GM12878 (cell line): Measurements from ENCODE around the gene PSTPIP2. TPM values are rescaled to one million over a fixed set of nuclear protein-coding genes. Genes with fewer than 3 reads are reported as not detected.

Experiments
- ATAC-seq: fragments of 200-7000 bp; cut with Tn5 transposase; 3 replicates; pipeline ENCODE4 v1.9.1; 2020; ENCODE audit warnings: mild to moderate bottlenecking, moderate library complexity
- BruUV-seq: library from RNA; stranded (reverse); fragments of 400-500 nt; replicated peaks from 2 replicates; lab custom pipeline; 2021; lab: Mats Ljungman, UMichigan
- CTCF ChIA-PET: fragments of 300-600 bp; sonication (Branson Sonifier 250); formaldehyde crosslinking; extraction: SDS; loops from one replicate; lab custom pipeline; 2021; ENCODE audit warnings: inconsistent platforms; lab: Yijun Ruan, JAX
- POLR2A ChIA-PET: fragments of 350-600 bp; formaldehyde crosslinking; extraction: SDS; loops from one replicate; lab custom pipeline; 2021; ENCODE audit warnings: inconsistent platforms; lab: Charles Lee
- RAD21 ChIA-PET: fragments of 300-600 bp; sonication (Branson Sonifier 250); formaldehyde crosslinking; loops from one replicate; lab custom pipeline; 2023; ENCODE audit warnings: antibody characterized with exemption; ENCODE audit not compliant: unreplicated experiment; lab: Charles Lee
- SMC1A ChIA-PET: fragments of 300-600 bp; sonication (Branson Sonifier 250); formaldehyde crosslinking; loops from one replicate; lab custom pipeline; 2023; ENCODE audit not compliant: unreplicated experiment, uncharacterized antibody; lab: Charles Lee
- DNase-seq: peaks from one replicate; pipeline ENCODE4 v3.0.0-alpha.2; 2011; ENCODE audit warnings: low read depth, low spot score
- FAIRE-seq: peaks from 3 replicates; lab custom pipeline; 2011; peaks lifted over from hg19 to GRCh38; lab: Jason Lieb, UNC
- H2AFZ ChIP-seq: 2 replicates; pipeline ENCODE4 v1.6.0; 2011; ENCODE audit warnings: low read depth, low read length, control low read depth; ENCODE audit not compliant: control insufficient read depth
- H3K27ac ChIP-seq: 2 replicates; pipeline ENCODE4 v1.5.1; 2011; ENCODE audit warnings: control low read depth; ENCODE audit not compliant: control insufficient read depth, insufficient read depth
- H3K27me3 ChIP-seq, 2 experiments: replicated peaks in 1 of 2; 2 replicates each; pipeline versions ENCODE4 v1.6.0 to v1.6.1; 2011; ENCODE audit warnings: low read length in 1 of 2; ENCODE audit not compliant: control insufficient read depth in 2 of 2, insufficient read depth in 2 of 2
- H3K36me3 ChIP-seq, 2 experiments: 2 replicates each; pipeline ENCODE4 v1.5.1; 2011; ENCODE audit warnings: low read length in 1 of 2; ENCODE audit not compliant: control insufficient read depth in 2 of 2, insufficient read depth in 2 of 2
- H3K4me1 ChIP-seq: 2 replicates; pipeline ENCODE4 v1.6.1; 2011; ENCODE audit warnings: mild to moderate bottlenecking, low read length, moderate library complexity, mixed read lengths; ENCODE audit not compliant: control insufficient read depth, insufficient read depth
- H3K4me2 ChIP-seq: 2 replicates; pipeline ENCODE4 v1.6.0; 2011; ENCODE audit warnings: control low read depth; ENCODE audit not compliant: control insufficient read depth, insufficient read depth
- H3K4me3 ChIP-seq: fragments of 200-600 bp; sonication (generic); 2 replicates; pipeline ENCODE4 v1.5.1; 2016
- H3K79me2 ChIP-seq: 2 replicates; pipeline ENCODE4 v1.6.0; 2011; ENCODE audit warnings: low read length; ENCODE audit not compliant: control insufficient read depth, insufficient read depth
- H3K9ac ChIP-seq: 2 replicates; pipeline ENCODE4 v1.8.0; 2011; ENCODE audit warnings: low read length, control low read depth, mixed read lengths; ENCODE audit not compliant: control insufficient read depth, insufficient read depth
- H3K9me3 ChIP-seq: replicated peaks from 3 replicates; pipeline ENCODE4 v1.5.1; 2011; ENCODE audit warnings: mild to moderate bottlenecking, low read length; ENCODE audit not compliant: control insufficient read depth, insufficient read depth
- H4K20me1 ChIP-seq: 2 replicates; pipeline ENCODE4 v1.6.0; 2011; ENCODE audit not compliant: control insufficient read depth, insufficient read depth
- BHLHE40 ChIP-seq, 2 experiments: fragments of 450-650 bp in 1 of 2; IDR thresholded peaks; 2 replicates each; pipeline ENCODE4 v1.6.1; 2011 to 2017; ENCODE audit warnings: low read depth in 2 of 2, borderline replicate concordance in 1 of 2, improper control_type of control experiment in 1 of 2, low read length in 1 of 2, mild to moderate bottlenecking in 1 of 2
- BRCA1 ChIP-seq: IDR thresholded peaks from 2 replicates; pipeline ENCODE4 v1.6.1; 2011; ENCODE audit warnings: low read depth, low read length, improper control_type of control experiment
- CREB1 ChIP-seq: IDR thresholded peaks from 2 replicates; pipeline ENCODE4 v1.6.1; 2012; ENCODE audit warnings: low read depth, mild to moderate bottlenecking, inconsistent platforms
- GATAD2B ChIP-seq: fragments of 450-650 bp; conservative IDR thresholded peaks from 2 replicates; pipeline ENCODE4 v1.6.1; 2017; ENCODE audit warnings: low read depth, mild to moderate bottlenecking, moderate library complexity
- HDGF ChIP-seq: fragments of 450-650 bp; IDR thresholded peaks from 2 replicates; pipeline ENCODE4 v1.6.1; 2016; ENCODE audit warnings: antibody characterized with exemption
- KAT2A ChIP-seq: conservative IDR thresholded peaks from 2 replicates; pipeline ENCODE4 v1.6.1; 2011; ENCODE audit warnings: low read depth, low read length; ENCODE audit not compliant: control insufficient read depth
- NFYB ChIP-seq: IDR thresholded peaks from 2 replicates; pipeline ENCODE4 v1.6.1; 2011; ENCODE audit warnings: low read depth, mild to moderate bottlenecking, low read length, improper control_type of control experiment, moderate library complexity; ENCODE audit not compliant: insufficient read depth
- NR2C2 ChIP-seq: IDR thresholded peaks from 2 replicates; pipeline ENCODE4 v1.6.1; 2011; ENCODE audit warnings: borderline replicate concordance, low read depth; ENCODE audit not compliant: control insufficient read depth, insufficient read length
- RCOR1 ChIP-seq: conservative IDR thresholded peaks from 2 replicates; pipeline ENCODE4 v1.6.1; 2012; ENCODE audit warnings: low read depth, low read length, improper control_type of control experiment
- RELA ChIP-seq: fragments of 450-650 bp; IDR thresholded peaks from 2 replicates; pipeline ENCODE4 v1.8.0; 2014; ENCODE audit warnings: borderline replicate concordance; ENCODE audit not compliant: partially characterized antibody
- SMARCA5 ChIP-seq: fragments of 450-650 bp; IDR thresholded peaks from 2 replicates; pipeline ENCODE4 v1.6.1; 2017; ENCODE audit warnings: mild to moderate bottlenecking
- SREBF2 ChIP-seq: IDR thresholded peaks from 2 replicates; pipeline ENCODE4 v1.6.1; 2012; ENCODE audit warnings: mild to moderate bottlenecking, low read length
- TAF1 ChIP-seq: IDR thresholded peaks from 2 replicates; pipeline ENCODE4 v1.6.1; 2011; ENCODE audit warnings: mild to moderate bottlenecking, low read depth, low read length, borderline replicate concordance
- TBL1XR1 ChIP-seq: IDR thresholded peaks from 2 replicates; pipeline ENCODE4 v1.6.1; 2012; ENCODE audit warnings: low read depth, low read length, improper control_type of control experiment
- TCF12 ChIP-seq: IDR thresholded peaks from 2 replicates; pipeline ENCODE4 v1.6.1; 2011; ENCODE audit warnings: low read depth, mild to moderate bottlenecking, low read length
- WGBS: methylation state at CpG from one replicate; pipeline ENCODE4 v1.1.6; 2016; ENCODE audit warnings: low lambda C conversion rate; ENCODE audit not compliant: insufficient replicate concordance, insufficient coverage; ENCODE audit errors: missing lambda C conversion rate; 5-methylcytosine and 5-hydroxymethylcytosine counted together
- in situ Hi-C: fragments of 300-500 bp; cut with MboI; formaldehyde crosslinking; loops from 9 replicates; pipeline ENCODE4 v1.14.3; 2018; ENCODE audit warnings: mixed read lengths
- intact Hi-C: fragments of 100-400 bp; cut with micrococcal nuclease; formaldehyde crosslinking; loops from one replicate; pipeline ENCODE4 v1.14.2; 2022; ENCODE audit not compliant: unreplicated experiment
- polyA plus RNA-seq, 11 experiments: library from polyadenylated mRNA; depleted of rRNA in 4 of 11; unstranded in 6 of 11; stranded (reverse) in 5 of 11; fragments of >200 nt; fragmentation: Nextera tagmentation in 4 of 11; fragmentation: Illumina TruSeq in 1 of 11; extraction: Ambion mirVana in 4 of 11; extraction: Trizol in 1 of 11; gene quantifications; 1 replicate in 1 of 11; 2 replicates in 10 of 11; pipeline versions ENCODE4 v1.2.1 to v1.2.3, GENCODE V29; 2011 to 2016; ENCODE audit warnings: inconsistent platforms in 2 of 11, missing spikeins in 2 of 11, low read depth in 1 of 11
- total RNA-seq, 4 experiments: library from RNA; depleted of rRNA in 3 of 4; stranded (reverse); fragments of >200 nt in 3 of 4; fragmentation: Illumina TruSeq in 1 of 4; extraction: Trizol in 1 of 4; gene quantifications; 2 replicates each; pipeline versions ENCODE4 v1.2.1 to v1.2.3, GENCODE V29; 2013 to 2021
- TF ChIP-seq, protein P1 (sequence below): fragments of 450-650 bp; IDR thresholded peaks from 2 replicates; pipeline ENCODE4 v1.6.1; 2016; ENCODE audit warnings: mild to moderate bottlenecking
- TF ChIP-seq, protein P2 (sequence below): fragments of 450-650 bp; IDR thresholded peaks from 2 replicates; pipeline ENCODE4 v1.6.1; 2018; ENCODE audit warnings: borderline replicate concordance, mild to moderate bottlenecking; ENCODE audit not compliant: partially characterized antibody
- TF ChIP-seq, protein P3 (sequence below): fragments of 450-650 bp; formaldehyde crosslinking; IDR thresholded peaks from 2 replicates; pipeline ENCODE4 v1.4.0; 2020; ENCODE audit warnings: mild to moderate bottlenecking, moderate library complexity

The PSTPIP2 gene
- total and polyA plus RNA-seq, 10 of the 15 experiments (the other 5 are each of a cell fraction or from before 2014, with no cell fraction given) = 0.69 to 38.4 (median 24.7) TPM

DNA sequence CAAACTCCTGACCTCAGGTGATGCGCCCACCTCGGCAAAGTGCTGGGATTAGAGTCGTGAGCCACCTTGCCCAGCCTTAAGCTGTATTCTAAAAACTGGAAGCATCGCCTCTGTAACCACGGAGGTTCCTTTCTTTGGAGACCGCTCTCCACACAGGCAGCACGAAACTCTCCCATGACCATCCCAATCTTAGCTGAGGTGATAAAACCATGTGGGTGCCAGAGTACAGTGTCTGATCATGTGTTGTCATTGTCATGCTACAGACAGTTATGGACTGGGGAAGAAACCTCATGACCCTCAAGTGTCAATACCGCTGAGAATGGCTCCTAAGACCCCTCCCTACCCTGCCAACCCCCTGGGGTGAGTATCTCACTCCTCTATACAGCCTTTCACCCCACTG is 63.5 kb downstream of the PSTPIP2 start:
- WGBS = 58% methylated on average over 8 of the region's 8 CpGs
- TF ChIP-seq, protein P1, sequence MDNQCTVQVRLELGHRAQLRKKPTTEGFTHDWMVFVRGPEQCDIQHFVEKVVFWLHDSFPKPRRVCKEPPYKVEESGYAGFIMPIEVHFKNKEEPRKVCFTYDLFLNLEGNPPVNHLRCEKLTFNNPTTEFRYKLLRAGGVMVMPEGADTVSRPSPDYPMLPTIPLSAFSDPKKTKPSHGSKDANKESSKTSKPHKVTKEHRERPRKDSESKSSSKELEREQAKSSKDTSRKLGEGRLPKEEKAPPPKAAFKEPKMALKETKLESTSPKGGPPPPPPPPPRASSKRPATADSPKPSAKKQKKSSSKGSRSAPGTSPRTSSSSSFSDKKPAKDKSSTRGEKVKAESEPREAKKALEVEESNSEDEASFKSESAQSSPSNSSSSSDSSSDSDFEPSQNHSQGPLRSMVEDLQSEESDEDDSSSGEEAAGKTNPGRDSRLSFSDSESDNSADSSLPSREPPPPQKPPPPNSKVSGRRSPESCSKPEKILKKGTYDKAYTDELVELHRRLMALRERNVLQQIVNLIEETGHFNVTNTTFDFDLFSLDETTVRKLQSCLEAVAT = no peak
- TF ChIP-seq BHLHE40 (IDR thresholded peaks at IDR 0.05; ENCODE audit: borderline replicate concordance in 1 of 2, low read depth in 2 of 2, low read length in 1 of 2) = no peak
- no peak for TF ChIP-seq GATAD2B
- TF ChIP-seq TAF1 = no peak
- no peak for TF ChIP-seq BRCA1
- no peak for TF ChIP-seq HDGF
- no peak for TF ChIP-seq NFYB
- TF ChIP-seq NR2C2 = no peak
- no peak for TF ChIP-seq TCF12
- TF ChIP-seq, protein P2, sequence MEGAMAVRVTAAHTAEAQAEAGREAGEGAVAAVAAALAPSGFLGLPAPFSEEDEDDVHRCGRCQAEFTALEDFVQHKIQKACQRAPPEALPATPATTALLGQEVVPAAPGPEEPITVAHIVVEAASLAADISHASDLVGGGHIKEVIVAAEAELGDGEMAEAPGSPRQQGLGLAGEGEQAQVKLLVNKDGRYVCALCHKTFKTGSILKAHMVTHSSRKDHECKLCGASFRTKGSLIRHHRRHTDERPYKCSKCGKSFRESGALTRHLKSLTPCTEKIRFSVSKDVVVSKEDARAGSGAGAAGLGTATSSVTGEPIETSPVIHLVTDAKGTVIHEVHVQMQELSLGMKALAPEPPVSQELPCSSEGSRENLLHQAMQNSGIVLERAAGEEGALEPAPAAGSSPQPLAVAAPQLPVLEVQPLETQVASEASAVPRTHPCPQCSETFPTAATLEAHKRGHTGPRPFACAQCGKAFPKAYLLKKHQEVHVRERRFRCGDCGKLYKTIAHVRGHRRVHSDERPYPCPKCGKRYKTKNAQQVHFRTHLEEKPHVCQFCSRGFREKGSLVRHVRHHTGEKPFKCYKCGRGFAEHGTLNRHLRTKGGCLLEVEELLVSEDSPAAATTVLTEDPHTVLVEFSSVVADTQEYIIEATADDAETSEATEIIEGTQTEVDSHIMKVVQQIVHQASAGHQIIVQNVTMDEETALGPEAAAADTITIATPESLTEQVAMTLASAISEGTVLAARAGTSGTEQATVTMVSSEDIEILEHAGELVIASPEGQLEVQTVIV = no peak
- TF ChIP-seq RCOR1 = no peak
- no peak for TF ChIP-seq KAT2A
- TF ChIP-seq CREB1 = no peak
- TF ChIP-seq TBL1XR1 = no peak
- no peak for TF ChIP-seq RELA
- TF ChIP-seq, protein P3, sequence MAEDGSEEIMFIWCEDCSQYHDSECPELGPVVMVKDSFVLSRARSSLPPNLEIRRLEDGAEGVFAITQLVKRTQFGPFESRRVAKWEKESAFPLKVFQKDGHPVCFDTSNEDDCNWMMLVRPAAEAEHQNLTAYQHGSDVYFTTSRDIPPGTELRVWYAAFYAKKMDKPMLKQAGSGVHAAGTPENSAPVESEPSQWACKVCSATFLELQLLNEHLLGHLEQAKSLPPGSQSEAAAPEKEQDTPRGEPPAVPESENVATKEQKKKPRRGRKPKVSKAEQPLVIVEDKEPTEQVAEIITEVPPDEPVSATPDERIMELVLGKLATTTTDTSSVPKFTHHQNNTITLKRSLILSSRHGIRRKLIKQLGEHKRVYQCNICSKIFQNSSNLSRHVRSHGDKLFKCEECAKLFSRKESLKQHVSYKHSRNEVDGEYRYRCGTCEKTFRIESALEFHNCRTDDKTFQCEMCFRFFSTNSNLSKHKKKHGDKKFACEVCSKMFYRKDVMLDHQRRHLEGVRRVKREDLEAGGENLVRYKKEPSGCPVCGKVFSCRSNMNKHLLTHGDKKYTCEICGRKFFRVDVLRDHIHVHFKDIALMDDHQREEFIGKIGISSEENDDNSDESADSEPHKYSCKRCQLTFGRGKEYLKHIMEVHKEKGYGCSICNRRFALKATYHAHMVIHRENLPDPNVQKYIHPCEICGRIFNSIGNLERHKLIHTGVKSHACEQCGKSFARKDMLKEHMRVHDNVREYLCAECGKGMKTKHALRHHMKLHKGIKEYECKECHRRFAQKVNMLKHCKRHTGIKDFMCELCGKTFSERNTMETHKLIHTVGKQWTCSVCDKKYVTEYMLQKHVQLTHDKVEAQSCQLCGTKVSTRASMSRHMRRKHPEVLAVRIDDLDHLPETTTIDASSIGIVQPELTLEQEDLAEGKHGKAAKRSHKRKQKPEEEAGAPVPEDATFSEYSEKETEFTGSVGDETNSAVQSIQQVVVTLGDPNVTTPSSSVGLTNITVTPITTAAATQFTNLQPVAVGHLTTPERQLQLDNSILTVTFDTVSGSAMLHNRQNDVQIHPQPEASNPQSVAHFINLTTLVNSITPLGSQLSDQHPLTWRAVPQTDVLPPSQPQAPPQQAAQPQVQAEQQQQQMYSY (CRISPR knock-in tag) = no peak
- no peak for TF ChIP-seq SMARCA5
- no peak for TF ChIP-seq SREBF2

More for the DNA sequence above, 63.5 kb downstream of the PSTPIP2 start:
- Histone ChIP-seq H2AFZ (no peak overlapping the region), H3K27ac (no peak overlapping the region), H3K9ac (no peak overlapping the region), H3K79me2 (no peaks in the 10 kb centered on the region), H3K4me3 (no peak overlapping the region), H3K4me2 (no peak overlapping the region), H3K4me1 (peaks cover 7% of the 10 kb centered on the region; the same call in 1 of the 2 replicates), H3K36me3 (no peaks in the 10 kb centered on the region), H4K20me1 (no peaks in the 10 kb centered on the region), H3K27me3 (no peaks in the 10 kb centered on the region), H3K9me3 (no peaks in the 10 kb centered on the region)
- SMC1A ChIA-PET = interaction anchor here (0.9 to 1.1 kb wide), 2 partner anchors 11 to 33 kb away, joined by 3 to 4 read pairs; no protein-coding TSS in a partner anchor
- ATAC-seq = no peak
- CTCF ChIA-PET = interaction anchor here (0.8 kb wide), 1 partner anchor 65 kb away, joined by 4 read pairs; no protein-coding TSS in a partner anchor
- BruUV-seq = no TSS peak
- RAD21 ChIA-PET = interaction anchor here (1.0 kb wide), 1 partner anchor 130 kb away, joined by 5 read pairs; no protein-coding TSS in a partner anchor
- no peak for DNase-seq
- in situ Hi-C loops (no loop called here), intact Hi-C loops (no loop called here)
- FAIRE-seq = no peak
- POLR2A ChIA-PET = no interaction called here
